ENCODE measurements around the gene NCF4.

NCF4 gene

GRCh38 chr22:36828815-36829214, 32.0 kb upstream of the NCF4 start:
- no peak for TF ChIP-seq CTCF (IDR thresholded peaks at IDR 0.05)
- Histone ChIP-seq H3K4me3 (no peak overlapping the region), H3K27ac (no peak overlapping the region)
- DNase-seq (ENCODE audit: low spot score): no peak

- Histone ChIP-seq H3K27ac (no peak overlapping the region), H3K4me3 (no peak overlapping the region)
- no peak for TF ChIP-seq CTCF (IDR thresholded peaks at IDR 0.05)
- DNase-seq (ENCODE audit: low spot score): no peak
These were observed 31.3 kb upstream of the NCF4 start for GRCh38 chr22:36829370-36830002.

GRCh38 chr22:36830601-36831000, 30.2 kb upstream of the NCF4 start:
- no peak overlapping the region for H3K4me3 ChIP-seq
- TF ChIP-seq CTCF (IDR thresholded peaks at IDR 0.05): no peak
- no peak for DNase-seq (ENCODE audit: low spot score)
- H3K27ac ChIP-seq: no peak overlapping the region

- no peak for DNase-seq (ENCODE audit: low spot score)
- no peak for TF ChIP-seq CTCF (IDR thresholded peaks at IDR 0.05)
- no peak overlapping the region for H3K27ac ChIP-seq
- no peak overlapping the region for H3K4me3 ChIP-seq
These were observed 29.6 kb upstream of the NCF4 start for GRCh38 chr22:36831206-36831605.

GRCh38 chr22:36831717-36832116, 29.1 kb upstream of the NCF4 start:
- H3K4me3 ChIP-seq: no peak overlapping the region
- no peak overlapping the region for H3K27ac ChIP-seq
- no peak for TF ChIP-seq CTCF (IDR thresholded peaks at IDR 0.05)
- no peak for DNase-seq (ENCODE audit: low spot score)

- H3K4me3 ChIP-seq: no peak overlapping the region
- no peak overlapping the region for H3K27ac ChIP-seq
- no peak for DNase-seq (ENCODE audit: low spot score)
- no peak for TF ChIP-seq CTCF (IDR thresholded peaks at IDR 0.05)
These were observed 27.7 kb upstream of the NCF4 start for GRCh38 chr22:36833073-36833472.

GRCh38 chr22:36835903-36836302, 24.9 kb upstream of the NCF4 start:
- Histone ChIP-seq H3K27ac (no peak overlapping the region), H3K4me3 (no peak overlapping the region)
- DNase-seq (ENCODE audit: low spot score): no peak
- no peak for TF ChIP-seq CTCF (IDR thresholded peaks at IDR 0.05)

Data from coronary artery (tissue), 2 donors.